Cardiac fibroblast (primary cell): Measurements from ENCODE around the gene EMC8.

ENCODE experiments used
- DNase-seq, 2 donors: peaks; one replicate each; pipeline versions ENCODE4 v3.0.0 to v3.0.0-alpha.2; 2010; ENCODE audit warnings: low read depth in 2 of 2
- H3K4me3 ChIP-seq, 2 donors: replicated peaks in 1 of 2; 1 replicate in 1 of 2; 2 replicates in 1 of 2; pipeline ENCODE4 v1.5.1; 2011; ENCODE audit warnings: low read depth in 2 of 2, low read length in 2 of 2, mild to moderate bottlenecking in 2 of 2, moderate library complexity in 1 of 2
- TF ChIP-seq, protein P1 (sequence below): IDR thresholded peaks from one replicate; pipeline ENCODE4 v1.5.1; 2011; ENCODE audit warnings: low read depth, mild to moderate bottlenecking, low read length, inconsistent platforms

Gene EMC8

DNA sequence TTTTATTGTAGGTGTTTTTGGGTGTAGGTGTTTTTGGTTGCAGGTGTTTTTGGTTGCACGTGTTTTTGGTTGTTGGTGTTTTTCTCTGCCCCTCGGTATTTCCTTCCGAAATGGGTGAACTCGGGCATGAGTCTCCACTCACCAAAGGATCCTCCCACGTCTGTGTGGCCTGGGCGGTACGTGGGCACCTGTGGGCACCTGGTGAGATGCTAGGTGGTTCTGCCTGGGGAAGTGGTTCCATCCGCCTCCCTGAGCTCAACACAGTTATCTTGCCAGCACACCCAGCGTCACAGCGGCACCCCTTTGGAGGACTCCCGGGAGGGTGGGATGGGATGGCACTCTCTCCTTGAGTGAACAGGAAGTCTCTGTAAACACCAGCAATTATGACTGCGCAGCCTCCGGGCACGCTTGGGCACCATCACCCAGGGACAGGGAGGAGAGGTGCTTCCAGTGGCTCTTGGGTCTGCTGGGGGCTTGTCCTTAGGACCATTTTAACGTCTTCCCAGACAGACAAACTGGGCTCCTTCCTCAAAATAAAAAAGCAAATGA lies 29.9 kb upstream of the EMC8 start:
- TF ChIP-seq, protein P1, sequence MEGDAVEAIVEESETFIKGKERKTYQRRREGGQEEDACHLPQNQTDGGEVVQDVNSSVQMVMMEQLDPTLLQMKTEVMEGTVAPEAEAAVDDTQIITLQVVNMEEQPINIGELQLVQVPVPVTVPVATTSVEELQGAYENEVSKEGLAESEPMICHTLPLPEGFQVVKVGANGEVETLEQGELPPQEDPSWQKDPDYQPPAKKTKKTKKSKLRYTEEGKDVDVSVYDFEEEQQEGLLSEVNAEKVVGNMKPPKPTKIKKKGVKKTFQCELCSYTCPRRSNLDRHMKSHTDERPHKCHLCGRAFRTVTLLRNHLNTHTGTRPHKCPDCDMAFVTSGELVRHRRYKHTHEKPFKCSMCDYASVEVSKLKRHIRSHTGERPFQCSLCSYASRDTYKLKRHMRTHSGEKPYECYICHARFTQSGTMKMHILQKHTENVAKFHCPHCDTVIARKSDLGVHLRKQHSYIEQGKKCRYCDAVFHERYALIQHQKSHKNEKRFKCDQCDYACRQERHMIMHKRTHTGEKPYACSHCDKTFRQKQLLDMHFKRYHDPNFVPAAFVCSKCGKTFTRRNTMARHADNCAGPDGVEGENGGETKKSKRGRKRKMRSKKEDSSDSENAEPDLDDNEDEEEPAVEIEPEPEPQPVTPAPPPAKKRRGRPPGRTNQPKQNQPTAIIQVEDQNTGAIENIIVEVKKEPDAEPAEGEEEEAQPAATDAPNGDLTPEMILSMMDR: no peak
- H3K4me3 ChIP-seq: no peak overlapping the region
- DNase-seq: no peak

GRCh38 chr16:85828166-85828565 lies 28.8 kb upstream of the EMC8 start:
- H3K4me3 ChIP-seq: no peak overlapping the region
- TF ChIP-seq, protein P1: no peak
- no peak for DNase-seq

DNA sequence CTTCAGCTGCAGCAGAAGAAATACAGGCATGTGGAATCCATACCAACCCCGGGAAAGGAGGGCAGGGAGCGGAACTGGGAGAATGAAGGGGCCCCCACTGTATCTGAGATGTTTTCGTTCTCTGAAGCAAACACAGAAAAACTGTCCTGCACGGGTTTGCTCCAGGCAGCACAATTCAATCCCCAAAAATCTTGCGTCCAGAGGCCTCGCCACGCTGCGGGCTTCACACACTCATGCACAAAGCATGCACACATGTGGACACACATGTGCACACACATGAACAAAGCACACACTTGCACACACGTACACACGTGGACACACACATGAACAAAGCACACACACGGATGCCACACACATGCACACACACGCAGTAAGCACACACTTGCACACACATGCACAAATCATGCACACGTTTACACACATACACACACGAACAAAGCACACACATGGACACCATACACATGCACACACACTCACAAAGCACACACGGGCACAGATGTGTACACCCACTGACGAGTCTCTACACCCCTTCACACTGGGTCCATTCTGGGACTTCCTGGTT lies 27.4 kb upstream of the EMC8 start:
- no peak overlapping the region for H3K4me3 ChIP-seq
- TF ChIP-seq, protein P1: no peak
- no peak for DNase-seq

DNA sequence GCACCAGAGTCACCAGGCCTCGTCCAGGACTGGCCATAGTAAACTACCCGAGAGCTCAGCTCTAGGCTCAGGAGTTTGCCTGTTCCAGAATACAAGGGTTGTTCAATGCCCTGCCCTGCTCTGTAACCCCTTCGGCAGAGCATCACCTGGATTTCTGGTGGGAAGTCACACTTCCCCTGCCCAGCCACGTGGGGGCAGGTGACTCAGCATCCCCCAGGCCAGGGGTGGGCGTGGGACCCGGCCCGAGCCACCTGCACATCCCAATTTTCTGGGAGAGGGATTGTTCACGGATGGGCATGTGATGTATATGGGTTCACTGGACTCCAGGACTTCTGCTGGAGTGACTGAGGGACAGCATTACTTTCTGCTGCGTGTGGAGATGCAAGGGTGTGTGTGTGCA lies 26.0 kb upstream of the EMC8 start:
- TF ChIP-seq, protein P1: no peak
- H3K4me3 ChIP-seq: no peak overlapping the region

DNA sequence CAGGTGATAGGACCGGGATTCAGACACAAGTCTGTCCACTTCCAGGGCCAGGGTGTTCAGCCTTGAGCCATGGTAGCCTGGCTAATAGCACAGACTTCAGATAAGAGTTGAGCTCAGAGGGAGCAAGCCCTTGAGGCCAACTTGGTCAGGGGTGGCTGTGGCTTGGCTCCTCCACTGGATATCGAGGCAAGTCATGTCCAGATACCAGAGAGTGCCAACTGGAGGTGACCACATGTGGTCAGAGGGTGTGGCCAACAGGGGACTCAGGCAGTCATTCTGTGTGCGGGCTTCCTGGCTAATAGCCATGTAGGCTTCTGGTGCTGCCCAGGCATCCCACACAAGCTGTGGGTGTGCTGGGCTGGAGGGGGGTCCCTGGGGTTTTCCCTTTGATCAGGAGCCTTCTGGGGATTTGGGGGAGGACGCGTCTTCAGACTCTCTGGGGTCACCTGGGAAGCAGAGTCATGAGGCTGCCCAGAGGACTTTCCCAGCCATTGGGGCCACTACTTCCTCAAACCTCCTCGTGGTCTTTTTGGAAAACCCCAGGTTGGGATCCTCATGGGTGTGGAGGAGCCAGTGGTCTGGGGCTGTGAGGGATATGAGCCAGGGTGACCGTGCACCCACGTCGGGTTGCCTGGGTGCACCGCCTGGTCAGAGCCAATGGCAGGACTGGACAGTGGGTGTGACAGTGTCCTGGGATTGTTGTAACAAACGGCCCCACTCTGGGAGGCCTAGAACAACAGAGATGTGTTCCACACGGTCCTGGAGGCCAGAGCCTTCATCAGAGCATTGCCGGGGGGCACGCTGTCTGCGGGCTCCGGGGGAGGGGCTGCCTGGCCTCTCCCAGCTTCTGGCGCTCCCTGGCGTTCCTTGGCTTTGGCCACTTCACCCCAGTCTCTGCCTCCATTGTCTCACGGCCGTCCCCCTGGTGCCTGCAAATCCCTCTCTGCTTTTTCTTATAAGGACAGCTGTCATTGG lies 25.1 kb upstream of the EMC8 start:
- H3K4me3 ChIP-seq: no peak overlapping the region
- TF ChIP-seq, protein P1: no peak
- no peak for DNase-seq

More for the DNA sequence above, 26.0 kb upstream of the EMC8 start:
- no peak for DNase-seq

DNA sequence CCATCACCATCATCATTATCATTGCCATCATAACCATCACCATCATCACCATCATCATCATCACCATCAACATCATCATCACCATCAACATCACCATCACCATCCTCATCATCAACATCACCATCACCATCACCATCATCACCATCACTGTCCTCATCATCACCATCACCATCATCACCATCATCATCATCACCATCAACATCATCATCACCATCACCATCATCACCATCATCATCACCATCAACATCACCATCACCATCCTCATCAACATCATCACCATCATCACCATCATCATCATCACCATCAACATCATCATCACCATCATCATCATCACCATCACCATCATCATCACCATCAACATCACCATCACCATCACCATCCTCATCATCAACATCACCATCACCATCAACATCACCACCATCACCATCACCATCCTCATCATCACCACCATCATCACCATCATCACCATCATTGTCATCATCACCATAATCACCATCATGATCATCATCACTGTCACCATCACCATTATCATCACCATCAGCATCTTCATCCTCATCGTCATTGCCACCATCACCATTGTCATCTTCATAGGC lies 24.1 kb upstream of the EMC8 start:
- H3K4me3 ChIP-seq: no peak overlapping the region
- DNase-seq: no peak
- TF ChIP-seq, protein P1: no peak
